ENCODE measurements around the gene GOT1.

DNA sequence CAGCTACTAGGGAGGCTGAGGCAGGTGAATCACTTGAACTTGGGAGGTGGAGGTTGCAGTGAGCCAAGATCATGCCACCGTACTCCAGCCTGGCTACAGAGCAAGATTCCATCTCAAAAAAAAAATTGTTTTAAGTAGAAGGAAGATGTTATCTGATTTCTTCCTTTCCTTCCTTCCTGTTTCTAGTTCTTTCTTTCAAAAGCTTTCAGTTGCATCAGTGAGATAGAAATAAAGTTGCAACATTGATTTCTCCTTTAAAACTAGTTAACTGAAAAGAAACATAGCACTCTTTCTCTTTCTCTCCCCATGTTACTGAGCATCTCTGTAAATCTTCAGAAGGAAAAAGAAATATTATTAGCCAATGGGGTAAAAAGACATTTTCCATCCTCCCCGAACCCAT is 63.8 kb downstream of the GOT1 start:
- TF ChIP-seq BHLHE40 (IDR thresholded peaks at IDR 0.05; ENCODE audit: borderline replicate concordance) (no peak), FOXM1 (IDR thresholded peaks at IDR 0.05; ENCODE audit: borderline replicate concordance) (no peak), SUZ12 (IDR thresholded peaks at IDR 0.05) (no peak), SP1 (IDR thresholded peaks at IDR 0.05) (no peak)
